HG03460 (cell line): ENCODE data around the gene CNNM1.

Experiments
- ATAC-seq: cut with Tn5 transposase; IDR thresholded peaks from one replicate; pipeline ENCODE4 v1.9.1; 2021; ENCODE audit not compliant: unreplicated experiment

Gene CNNM1

GRCh38 chr10:99337311-99337811 lies 8.2 kb downstream of the CNNM1 start:
- ATAC-seq = no peak

- no peak for ATAC-seq
These were observed 8.7 kb downstream of the CNNM1 start for GRCh38 chr10:99337901-99338300.

- no peak for ATAC-seq
These were observed 9.9 kb downstream of the CNNM1 start for GRCh38 chr10:99339077-99339476.

- no peak for ATAC-seq
These were observed 10.4 kb downstream of the CNNM1 start for GRCh38 chr10:99339563-99340047.

- no peak for ATAC-seq
These were observed 11.5 kb downstream of the CNNM1 start for GRCh38 chr10:99340650-99341049.

GRCh38 chr10:99341248-99341647 lies 12.1 kb downstream of the CNNM1 start:
- no peak for ATAC-seq

GRCh38 chr10:99341860-99342490 lies 12.8 kb downstream of the CNNM1 start:
- ATAC-seq = no peak

- no peak for ATAC-seq
These were observed 14.1 kb downstream of the CNNM1 start for GRCh38 chr10:99343262-99343661.

GRCh38 chr10:99344715-99345114 lies 15.6 kb downstream of the CNNM1 start:
- no peak for ATAC-seq

- no peak for ATAC-seq
These were observed 16.2 kb downstream of the CNNM1 start for GRCh38 chr10:99345350-99345749.

- no peak for ATAC-seq
These were observed 17.1 kb downstream of the CNNM1 start for GRCh38 chr10:99346247-99346646.

GRCh38 chr10:99347672-99348071 lies 18.5 kb downstream of the CNNM1 start:
- ATAC-seq = no peak

GRCh38 chr10:99353182-99353581 lies 24.0 kb downstream of the CNNM1 start:
- no peak for ATAC-seq

- ATAC-seq = no peak
These were observed 28.5 kb downstream of the CNNM1 start for GRCh38 chr10:99357691-99358090.

- ATAC-seq = no peak
These were observed 28.9 kb downstream of the CNNM1 start for GRCh38 chr10:99358101-99358500.

- ATAC-seq = no peak
These were observed 31.8 kb downstream of the CNNM1 start for GRCh38 chr10:99360934-99361333.

GRCh38 chr10:99364125-99364524 lies 35.0 kb downstream of the CNNM1 start:
- no peak for ATAC-seq

- ATAC-seq = no peak
These were observed 36.2 kb downstream of the CNNM1 start for GRCh38 chr10:99365311-99365710.

- ATAC-seq = no peak
These were observed 36.6 kb downstream of the CNNM1 start for GRCh38 chr10:99365736-99366135.

GRCh38 chr10:99366666-99367065 lies 37.5 kb downstream of the CNNM1 start:
- ATAC-seq = no peak

- no peak for ATAC-seq
These were observed 39.5 kb downstream of the CNNM1 start for GRCh38 chr10:99368646-99369045.

- no peak for ATAC-seq
These were observed 40.0 kb downstream of the CNNM1 start for GRCh38 chr10:99369126-99369525.

GRCh38 chr10:99369551-99369950 lies 40.4 kb downstream of the CNNM1 start:
- no peak for ATAC-seq
